Measurements from ENCODE around the gene ENTHD1.

ENTHD1 gene

GRCh38 chr22:39868741-39869140, 24.8 kb downstream of the ENTHD1 start:
- Histone ChIP-seq H3F3A (ENCODE audit: control insufficient read depth, insufficient read depth) (no peaks in the 10 kb centered on the region), H3K4me2 (ENCODE audit: low read length) (0 out of 2 replicates have a peak overlapping the region, but pooled peaks have one; percentile 30), H3K9me3 (ENCODE audit: control insufficient read depth, insufficient read depth, low read length) (no peaks in the 10 kb centered on the region), H3K36me3 (ENCODE audit: control insufficient read depth, low read length) (no peaks in the 10 kb centered on the region), H3K4me1 (ENCODE audit: control insufficient read depth, low read length) (peaks cover 15% of the 10 kb centered on the region), H3K79me2 (ENCODE audit: control insufficient read depth, low read length) (no peaks in the 10 kb centered on the region), H4K20me1 (ENCODE audit: control insufficient read depth, insufficient read depth, low read depth, low read length) (no peaks in the 10 kb centered on the region), H3K27ac (ENCODE audit: low read depth, low read length) (0 out of 2 replicates have a peak overlapping the region, but pooled peaks have one; percentile 5), H3K9me2 (replicated peaks; ENCODE audit: control insufficient read depth, low read length) (no peaks in the 10 kb centered on the region), H3K4me3 (ENCODE audit: low read length) (no peak overlapping the region), H3K27me3 (ENCODE audit: control insufficient read depth, low read length) (0 out of 2 replicates have a peak, but pooled peaks cover 5% of the 10 kb centered on the region)
- TF ChIP-seq CTCF (IDR thresholded peaks at IDR 0.05; ENCODE audit: low read depth, low read length, poor library complexity, severe bottlenecking) = no peak
- TF ChIP-seq EZH2phosphoT487 (IDR thresholded peaks at IDR 0.05; ENCODE audit: borderline replicate concordance, low read length) = no peak

DNA sequence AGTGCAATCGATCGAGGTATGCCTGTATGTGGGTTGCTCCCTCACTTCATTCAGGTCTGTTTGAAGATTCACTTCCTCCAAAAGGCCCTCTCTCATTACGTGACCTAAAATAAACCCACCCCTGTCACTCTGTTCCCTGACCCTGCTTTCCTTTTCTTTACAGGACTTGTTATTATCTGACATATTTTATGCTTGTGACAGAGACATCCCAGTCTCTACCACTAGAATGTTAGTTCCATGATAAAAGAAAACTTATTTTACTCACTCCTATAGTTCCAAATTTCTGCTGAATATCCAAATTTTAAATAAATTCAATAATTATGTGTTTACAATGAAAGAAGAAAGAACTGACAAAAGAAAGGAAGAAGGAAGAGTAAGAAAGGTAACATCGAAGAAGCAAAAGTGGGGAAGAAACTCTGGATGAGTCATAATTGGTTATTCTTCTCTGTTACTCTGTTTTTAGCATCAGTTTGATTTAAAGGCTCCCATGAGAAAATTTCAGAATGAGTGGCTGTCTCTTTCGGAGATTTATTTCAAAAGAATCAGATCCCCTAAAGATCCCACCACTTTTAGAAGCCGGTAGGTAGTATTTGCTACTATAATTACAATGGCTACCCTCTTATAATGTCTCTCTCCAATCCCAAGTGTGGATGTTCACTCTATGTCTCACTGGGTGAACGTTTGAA, 33.5 kb downstream of the ENTHD1 start:
- Histone ChIP-seq H3K4me2 (ENCODE audit: low read length) (peak overlapping the region; percentile 42), H3K9me3 (ENCODE audit: control insufficient read depth, insufficient read depth, low read length) (no peaks in the 10 kb centered on the region), H3K4me3 (ENCODE audit: low read length) (peak overlapping the region; percentile 33; the same call in 1 of the 2 replicates), H3K27me3 (ENCODE audit: control insufficient read depth, low read length) (peaks cover 15% of the 10 kb centered on the region; the same call in 1 of the 2 replicates), H3K79me2 (ENCODE audit: control insufficient read depth, low read length) (no peaks in the 10 kb centered on the region), H4K20me1 (ENCODE audit: control insufficient read depth, insufficient read depth, low read depth, low read length) (no peaks in the 10 kb centered on the region), H3K27ac (ENCODE audit: low read depth, low read length) (no peak overlapping the region), H3K4me1 (ENCODE audit: control insufficient read depth, low read length) (peaks cover 28% of the 10 kb centered on the region), H3F3A (ENCODE audit: control insufficient read depth, insufficient read depth) (peaks cover 5% of the 10 kb centered on the region; the same call in 1 of the 2 replicates), H3K9me2 (replicated peaks; ENCODE audit: control insufficient read depth, low read length) (no peaks in the 10 kb centered on the region), H3K36me3 (ENCODE audit: control insufficient read depth, low read length) (no peaks in the 10 kb centered on the region)
- TF ChIP-seq EZH2phosphoT487 (IDR thresholded peaks at IDR 0.05; ENCODE audit: borderline replicate concordance, low read length) (no peak), CTCF (IDR thresholded peaks at IDR 0.05; ENCODE audit: low read depth, low read length, poor library complexity, severe bottlenecking) (no peak)

GRCh38 chr22:39856588-39856987, 37.0 kb downstream of the ENTHD1 start:
- no peaks in the 10 kb centered on the region for H3K36me3 ChIP-seq (ENCODE audit: control insufficient read depth, low read length)
- H4K20me1 ChIP-seq (ENCODE audit: control insufficient read depth, insufficient read depth, low read depth, low read length) = no peaks in the 10 kb centered on the region
- peaks cover 58% of the 10 kb centered on the region for H3K4me1 ChIP-seq (ENCODE audit: control insufficient read depth, low read length)
- H3K27me3 ChIP-seq (ENCODE audit: control insufficient read depth, low read length) = peaks cover 13% of the 10 kb centered on the region; the same call in 1 of the 2 replicates
- no peaks in the 10 kb centered on the region for H3K79me2 ChIP-seq (ENCODE audit: control insufficient read depth, low read length)
- no peak overlapping the region for H3K27ac ChIP-seq (ENCODE audit: low read depth, low read length)
- TF ChIP-seq EZH2phosphoT487 (IDR thresholded peaks at IDR 0.05; ENCODE audit: borderline replicate concordance, low read length) (no peak), CTCF (IDR thresholded peaks at IDR 0.05; ENCODE audit: low read depth, low read length, poor library complexity, severe bottlenecking) (no peak)
- H3K4me3 ChIP-seq (ENCODE audit: low read length) = no peak overlapping the region
- H3K4me2 ChIP-seq (ENCODE audit: low read length) = no peak overlapping the region
- H3K9me3 ChIP-seq (ENCODE audit: control insufficient read depth, insufficient read depth, low read length) = no peaks in the 10 kb centered on the region
- peaks cover 5% of the 10 kb centered on the region; the same call in 1 of the 2 replicates for H3F3A ChIP-seq (ENCODE audit: control insufficient read depth, insufficient read depth)
- H3K9me2 ChIP-seq (replicated peaks; ENCODE audit: control insufficient read depth, low read length) = no peaks in the 10 kb centered on the region

Data from DOHH2 (cell line).